Activated naive CD4-positive, alpha-beta T cell treated with Interleukin-2 at 50 U/mL for 16 hours (primary cell): Measurements from ENCODE around the gene SPACDR.
A peak's percentile ranks its signal among the peaks of the same experiment; 100 is the strongest.
"Not testable (repeated sequence)": the region's sequence is repeated elsewhere in the genome, so short reads cannot be mapped to it uniquely, and the experiment has no call there.

Experiments used
- DNase-seq: peaks from one replicate; pipeline ENCODE4 v3.0.0-alpha.2; 2020

SPACDR gene

DNA sequence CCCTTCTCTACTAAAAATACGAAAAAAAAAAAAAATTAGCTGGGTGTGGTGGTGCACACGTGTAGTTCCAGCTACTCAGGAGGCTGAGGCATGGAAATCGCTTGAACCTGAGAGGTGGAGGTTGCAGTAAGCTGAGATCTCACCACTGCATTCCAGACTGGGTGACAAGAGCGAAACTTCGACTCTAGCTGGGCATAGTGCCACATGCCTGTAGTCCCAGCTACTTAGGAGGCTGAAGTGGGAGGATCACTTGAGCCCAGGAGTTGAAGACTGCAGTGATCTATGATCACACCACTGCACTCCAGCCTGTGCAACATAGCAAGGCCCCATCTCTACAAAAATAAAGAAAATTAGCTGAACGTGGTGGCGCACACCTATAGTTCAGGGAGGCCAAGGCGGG lies 1.2 kb upstream of the SPACDR start:
- no peak for DNase-seq

DNA sequence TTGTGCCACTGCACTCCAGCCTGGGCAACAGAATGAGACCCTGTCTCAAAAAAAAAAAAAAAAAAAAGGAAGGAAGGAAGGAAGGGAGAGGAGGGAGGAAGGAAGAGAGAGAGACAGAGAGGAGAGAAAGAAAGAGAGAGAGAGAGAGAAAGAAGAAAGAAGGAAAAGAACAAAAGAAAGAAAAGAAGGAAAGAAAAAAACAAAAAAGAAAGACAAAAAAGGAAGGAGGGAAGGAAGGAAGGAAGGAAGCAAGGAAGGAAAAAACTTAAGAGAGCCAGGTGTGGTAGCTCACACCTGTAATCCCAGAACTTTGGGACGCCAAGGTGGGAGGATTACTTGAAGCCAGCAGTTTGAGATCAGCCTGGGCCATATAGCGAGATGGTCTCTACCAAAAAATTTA lies 731 bp upstream of the SPACDR start:
- no peak for DNase-seq

DNA sequence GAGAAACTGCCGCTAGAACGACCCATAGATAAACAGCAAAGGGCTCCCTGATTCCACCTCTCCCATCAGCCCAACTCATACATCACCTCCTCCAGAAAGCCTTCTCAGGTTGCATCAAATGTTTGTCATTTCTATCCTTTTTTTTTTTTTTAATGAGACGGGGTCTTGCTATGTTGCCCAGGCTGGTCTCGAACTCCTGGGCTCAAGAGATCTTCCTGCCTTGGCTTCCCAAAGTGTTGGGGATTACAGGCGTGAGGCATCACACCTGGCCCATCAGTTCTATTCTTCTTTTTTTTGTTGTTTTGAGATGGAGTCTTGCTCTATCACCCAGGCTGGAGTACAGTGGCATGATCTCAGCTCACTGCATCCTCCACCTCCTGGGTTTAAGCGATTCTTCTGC lies 7.0 kb downstream of the SPACDR start:
- no peak for DNase-seq

DNA sequence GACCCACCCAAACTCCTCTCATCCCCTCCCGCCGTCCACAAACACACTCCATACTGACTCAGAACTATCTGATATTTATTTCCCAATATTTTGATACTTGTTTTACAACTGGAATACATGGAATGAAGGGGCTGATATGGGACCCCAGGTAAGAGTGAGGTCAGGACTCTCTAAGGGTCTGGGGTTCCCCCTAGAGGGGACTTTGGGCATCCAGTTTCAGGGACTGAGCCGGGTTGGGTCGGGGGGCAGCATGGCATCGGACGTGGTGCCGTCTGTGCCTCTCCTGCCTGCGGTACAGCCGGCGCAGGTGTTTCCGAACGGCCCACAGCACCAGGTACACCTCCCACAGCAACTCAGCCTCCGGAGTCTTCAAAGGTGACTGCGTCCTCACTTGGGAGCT lies 7.5 kb downstream of the SPACDR start:
- DNase-seq = no peak

DNA sequence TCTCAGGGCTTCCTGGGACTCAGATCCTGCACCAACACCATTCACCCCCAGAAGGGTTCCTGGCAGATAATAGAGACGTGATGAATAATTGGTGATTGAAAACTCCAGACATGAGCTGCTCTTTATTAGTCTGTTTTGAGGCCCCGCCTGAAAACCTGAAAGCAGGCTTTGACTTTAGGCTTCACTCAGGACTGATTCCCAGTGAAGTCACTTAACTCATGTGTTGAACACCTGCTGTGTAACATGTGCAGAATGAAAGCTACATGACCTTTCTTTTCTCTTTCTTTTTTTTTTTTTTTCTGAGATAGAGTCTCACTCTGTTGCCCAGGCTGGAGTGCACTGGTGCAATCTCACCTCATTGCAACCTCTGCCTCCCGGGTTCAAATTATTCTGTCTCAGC lies 8.9 kb downstream of the SPACDR start:
- no peak for DNase-seq

DNA sequence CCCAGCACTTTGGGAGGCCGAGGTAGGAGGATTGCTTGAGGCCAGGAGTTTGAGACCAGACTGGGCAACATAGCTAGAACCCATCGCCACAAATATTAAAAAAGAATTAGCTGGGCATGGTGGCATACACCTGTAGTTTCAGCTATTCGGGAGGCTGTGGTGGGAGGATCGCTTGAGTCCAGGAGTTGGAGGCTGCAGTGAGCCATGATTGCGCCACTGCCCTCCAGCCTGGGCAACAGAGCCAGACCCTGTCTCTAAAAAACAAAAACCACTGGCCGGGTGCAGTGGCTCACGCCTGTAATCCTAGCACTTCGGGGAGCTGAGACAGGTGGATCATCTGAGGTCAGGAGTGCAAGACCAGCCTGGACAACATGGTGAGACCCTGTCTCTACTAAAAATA lies 10.2 kb downstream of the SPACDR start:
- not testable (repeated sequence) for DNase-seq

DNA sequence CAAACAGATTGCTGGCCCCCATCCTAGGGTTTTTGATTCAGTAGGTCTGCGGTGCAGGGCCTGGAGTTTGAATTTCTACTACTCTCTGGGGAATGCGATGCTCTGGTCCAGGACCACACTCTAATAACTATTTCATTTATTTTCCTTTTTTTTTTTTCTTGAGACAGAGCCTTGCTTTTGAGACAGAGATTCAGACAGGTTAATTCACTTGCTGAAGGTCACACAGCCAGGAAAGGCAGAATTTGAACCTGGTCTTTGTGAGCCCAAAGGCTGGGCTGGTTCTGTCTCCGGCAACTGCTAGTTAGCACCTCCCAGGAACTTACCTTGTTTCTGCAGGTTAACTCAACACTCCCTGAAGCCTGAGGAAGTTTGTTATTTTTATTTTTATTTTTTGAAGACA lies 11.5 kb downstream of the SPACDR start:
- DNase-seq = no peak

DNA sequence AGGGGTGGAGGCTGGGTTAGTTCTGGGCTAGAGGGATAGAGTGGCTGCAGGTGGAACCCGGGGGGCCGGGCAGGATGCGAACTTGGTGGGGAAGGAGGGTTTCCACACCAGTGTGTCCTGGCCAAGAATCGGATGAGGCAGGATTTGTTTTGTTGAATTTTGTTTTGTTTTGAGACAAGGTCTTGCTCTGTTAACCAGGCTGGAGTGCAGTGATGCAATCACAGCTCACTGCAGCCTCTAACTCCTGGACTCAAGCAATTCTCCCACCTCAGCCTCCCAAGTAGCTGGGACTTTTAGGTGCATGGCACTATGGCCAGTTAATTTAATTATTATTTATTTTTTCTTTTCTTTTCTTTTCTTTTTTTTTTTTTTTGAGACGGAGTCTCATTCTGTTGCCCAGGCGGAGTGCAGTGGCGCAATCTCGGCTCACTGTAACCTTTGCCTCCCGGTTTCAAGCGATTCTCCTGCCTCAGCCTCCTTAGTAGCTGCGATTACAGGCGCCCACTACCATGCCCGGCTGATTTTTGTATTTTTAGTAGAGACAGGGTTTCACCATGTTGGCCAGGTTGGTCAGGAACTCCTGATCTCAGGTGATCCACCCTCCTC lies 14.8 kb downstream of the SPACDR start:
- no peak for DNase-seq

DNA sequence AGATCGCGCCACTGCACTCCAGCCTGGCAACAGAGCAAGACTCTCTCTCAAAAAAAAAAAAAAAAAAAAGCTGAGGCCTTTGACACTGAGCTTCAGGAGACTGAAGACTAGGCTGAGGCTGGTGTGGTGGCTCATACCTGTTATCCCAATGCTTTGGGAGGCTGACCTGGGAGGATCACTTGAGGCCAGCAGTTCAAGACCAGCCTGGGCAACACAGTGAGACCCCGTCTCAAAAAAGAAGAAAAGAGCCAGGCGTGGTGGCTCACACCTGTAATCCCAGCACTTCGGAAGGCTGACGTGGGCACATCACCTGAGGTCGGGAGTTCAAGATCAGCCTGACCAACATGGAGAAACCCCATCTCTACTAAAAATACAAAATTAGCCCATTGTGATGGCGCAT lies 16.7 kb downstream of the SPACDR start:
- DNase-seq = not testable (repeated sequence)

DNA sequence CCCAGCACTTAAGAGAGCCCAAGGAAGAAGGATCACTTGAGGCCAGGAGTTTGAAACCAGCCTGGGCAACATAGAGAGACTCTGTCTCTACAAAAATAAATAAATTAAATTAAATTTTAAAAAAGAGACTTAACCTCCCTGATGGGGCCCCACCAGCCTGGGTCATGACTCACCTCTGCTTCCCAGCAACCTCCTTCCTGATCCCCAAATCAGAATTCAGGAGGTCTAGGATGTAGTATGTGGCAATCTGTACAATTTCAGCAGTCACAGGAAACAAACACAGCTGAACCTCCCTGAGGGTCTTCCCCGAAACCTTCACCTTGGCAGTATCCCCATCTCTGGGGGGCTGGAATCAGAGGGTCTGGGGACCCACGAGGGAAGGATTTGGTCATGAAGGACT lies 18.0 kb downstream of the SPACDR start:
- DNase-seq = no peak

DNA sequence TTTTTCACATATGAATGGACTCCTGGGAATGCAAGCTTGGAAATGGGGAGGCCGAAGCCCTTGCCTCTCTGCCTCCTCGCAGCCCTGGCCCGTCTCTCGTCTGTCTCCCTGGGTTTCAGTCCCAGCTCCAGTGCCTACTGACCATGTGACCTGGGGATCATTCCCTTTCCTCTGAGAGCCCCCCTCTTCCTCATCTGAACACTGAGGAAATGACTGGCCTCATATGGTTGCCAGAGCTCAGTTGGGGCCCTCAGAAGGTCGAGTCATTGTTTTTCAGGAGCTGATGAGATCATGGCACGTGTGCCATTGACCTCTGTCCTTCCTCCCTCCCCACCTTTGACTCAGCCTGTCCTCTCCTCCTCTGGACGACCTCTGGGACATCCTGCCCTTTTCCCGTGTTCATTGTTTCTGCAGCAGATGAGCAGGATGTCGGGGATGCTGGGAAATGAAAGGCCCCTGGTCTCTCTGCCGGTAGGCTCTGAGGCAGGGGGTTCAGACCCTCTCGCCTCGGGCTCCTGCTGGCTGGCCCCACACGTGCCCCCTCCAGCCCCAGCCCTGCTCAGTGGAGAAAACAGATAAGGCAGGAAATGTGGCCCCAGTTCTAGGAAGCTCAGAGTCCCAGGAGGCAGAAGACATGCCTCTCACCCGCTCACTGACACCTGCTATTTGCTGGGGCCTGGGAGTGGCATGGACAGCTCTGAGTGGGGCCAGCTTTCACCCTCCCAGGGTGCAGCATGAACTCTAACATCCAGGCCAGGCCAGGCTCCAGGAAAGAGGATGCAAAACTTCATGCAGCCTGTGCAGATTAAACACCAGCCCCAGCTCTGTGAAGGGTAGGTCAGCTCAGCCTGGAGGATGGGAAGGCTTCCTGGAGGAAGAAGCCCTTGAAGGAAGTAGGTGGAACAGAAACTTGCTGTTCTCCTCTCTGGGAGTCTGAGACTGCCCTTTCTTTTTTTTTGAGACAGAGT lies 19.5 kb downstream of the SPACDR start:
- DNase-seq = no peak

DNA sequence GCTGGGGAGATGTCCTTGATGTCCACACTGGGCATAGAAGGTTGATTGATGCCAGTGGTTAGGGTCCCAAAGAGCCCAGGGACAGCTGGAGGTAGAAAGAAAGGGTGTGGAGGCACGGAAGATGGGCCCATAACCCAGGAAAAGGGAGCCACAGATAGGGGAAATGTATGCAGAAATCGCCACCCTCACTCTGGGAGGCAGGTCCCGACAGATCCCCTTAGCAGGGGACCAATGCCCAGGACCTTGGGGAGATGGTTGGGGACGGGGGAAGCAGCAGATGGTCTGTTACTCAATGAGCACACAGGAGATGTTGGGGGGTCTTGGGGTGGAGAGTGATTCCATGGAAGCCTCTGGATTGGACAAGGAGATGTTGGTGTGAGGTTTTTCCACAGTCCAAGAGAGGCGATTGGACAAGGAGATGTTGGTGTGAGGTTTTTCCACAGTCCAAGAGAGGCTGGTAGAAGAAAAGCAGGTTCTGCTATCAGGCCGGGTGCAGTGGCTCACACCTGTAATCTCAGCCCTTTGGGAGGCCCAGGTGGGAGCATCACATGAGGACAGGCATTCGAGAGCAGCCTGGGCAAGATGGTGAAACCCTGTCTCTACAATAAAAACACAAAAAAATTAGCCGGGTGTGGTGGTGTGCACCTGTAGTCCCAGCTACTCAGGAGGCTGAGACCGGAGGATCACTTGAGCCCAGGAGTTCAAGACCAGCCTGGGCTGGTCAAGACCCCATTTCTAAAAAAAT lies 20.8 kb downstream of the SPACDR start:
- DNase-seq = no peak

DNA sequence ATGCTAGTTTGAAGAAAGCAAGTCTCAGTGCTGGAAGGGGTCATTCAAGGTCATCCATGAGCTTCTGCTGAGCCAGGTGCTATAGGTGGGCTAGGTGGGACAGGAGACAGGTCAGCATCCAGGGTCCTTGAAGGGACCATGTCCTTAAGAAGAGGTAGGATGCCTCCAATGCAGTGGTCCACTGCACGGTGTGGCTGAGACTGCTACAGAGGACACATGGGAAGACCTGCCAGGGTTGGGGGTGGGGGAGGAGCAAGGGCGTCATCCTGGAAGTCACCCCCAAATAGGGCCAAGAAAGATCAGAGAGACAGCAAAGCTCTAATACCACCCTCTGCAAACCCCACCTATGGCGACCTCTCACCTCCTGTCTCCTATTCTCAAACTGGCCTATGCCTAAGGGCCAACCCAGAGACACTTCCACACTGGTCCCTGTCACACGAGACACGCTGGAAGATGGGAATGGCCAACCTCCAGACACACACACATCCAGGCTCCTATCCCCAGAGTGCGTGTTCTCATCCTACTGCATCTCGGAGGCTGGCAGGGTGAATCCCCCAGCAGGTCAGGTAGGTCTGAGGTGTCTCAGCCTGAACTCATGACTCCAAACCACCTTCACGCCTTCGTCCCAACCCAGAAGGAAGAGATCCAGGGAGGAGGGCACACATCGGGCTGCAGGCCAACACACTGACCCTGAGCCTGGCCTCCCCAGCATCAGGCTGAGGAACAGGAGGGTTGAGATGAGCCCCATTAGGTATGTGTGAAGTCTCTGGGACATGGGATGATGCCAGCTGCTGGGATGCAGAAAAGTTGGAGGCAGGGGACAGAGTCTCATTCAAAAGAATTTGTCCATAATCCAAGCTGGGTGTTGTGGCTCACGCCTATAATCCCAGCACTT lies 22.2 kb downstream of the SPACDR start:
- no peak for DNase-seq

DNA sequence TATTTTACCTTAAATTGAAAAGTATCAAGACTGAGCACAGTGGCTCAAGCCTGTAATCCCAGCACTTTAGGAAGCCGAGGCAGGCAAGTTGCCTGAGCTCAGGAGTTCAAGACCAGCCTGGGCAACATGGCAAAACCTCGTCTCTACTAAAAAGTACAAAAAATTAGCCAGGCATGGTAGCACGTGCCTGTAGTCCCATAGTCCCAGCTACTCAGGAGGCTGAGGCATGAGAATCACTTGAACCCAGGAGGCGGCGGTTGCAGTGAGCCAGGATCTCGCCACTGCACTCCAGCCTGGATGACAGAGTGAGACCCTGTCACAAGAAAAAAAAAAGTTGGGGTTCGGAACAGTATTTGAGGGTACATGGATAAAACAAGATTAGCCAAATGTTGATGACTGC lies 24.8 kb downstream of the SPACDR start:
- DNase-seq = not testable (repeated sequence)

DNA sequence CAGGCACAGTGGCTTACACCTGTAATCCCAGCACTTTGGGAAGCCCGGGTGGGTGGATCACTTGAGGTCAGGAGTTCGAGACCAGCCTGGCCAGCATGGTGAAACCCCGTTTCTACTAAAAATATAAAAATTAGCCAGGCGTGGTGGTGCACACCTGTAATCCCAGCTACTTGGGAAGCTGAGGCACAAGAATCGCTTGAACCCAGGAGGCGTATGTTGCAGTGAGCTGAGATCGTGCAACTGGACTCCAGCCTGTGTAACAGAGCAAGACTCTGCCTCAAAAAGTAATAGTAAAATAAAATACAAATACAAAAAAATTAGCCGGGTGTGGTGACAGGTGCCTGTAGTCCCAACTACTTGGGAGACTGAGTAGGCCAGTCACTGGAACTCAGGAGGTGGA lies 25.3 kb downstream of the SPACDR start:
- not testable (repeated sequence) for DNase-seq

DNA sequence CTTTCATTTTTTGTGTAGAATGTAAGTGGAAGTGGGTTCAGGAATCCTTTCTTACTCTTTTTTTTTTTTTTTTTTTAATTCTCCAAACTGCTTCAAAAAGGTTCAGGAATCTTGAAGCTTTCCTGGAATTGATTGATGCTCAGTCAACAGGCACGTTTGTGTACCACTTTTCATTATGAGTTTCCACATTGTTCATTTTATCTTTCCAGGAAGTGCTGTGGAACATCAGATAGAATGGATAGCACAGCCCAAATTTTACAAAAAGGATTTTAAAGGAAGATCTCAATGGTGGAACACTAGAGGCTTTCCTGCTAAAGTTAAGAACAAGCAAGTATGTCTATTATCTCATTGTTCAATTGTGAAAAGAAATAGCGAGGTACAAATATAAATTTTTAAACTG lies 25.9 kb downstream of the SPACDR start:
- DNase-seq = no peak

DNA sequence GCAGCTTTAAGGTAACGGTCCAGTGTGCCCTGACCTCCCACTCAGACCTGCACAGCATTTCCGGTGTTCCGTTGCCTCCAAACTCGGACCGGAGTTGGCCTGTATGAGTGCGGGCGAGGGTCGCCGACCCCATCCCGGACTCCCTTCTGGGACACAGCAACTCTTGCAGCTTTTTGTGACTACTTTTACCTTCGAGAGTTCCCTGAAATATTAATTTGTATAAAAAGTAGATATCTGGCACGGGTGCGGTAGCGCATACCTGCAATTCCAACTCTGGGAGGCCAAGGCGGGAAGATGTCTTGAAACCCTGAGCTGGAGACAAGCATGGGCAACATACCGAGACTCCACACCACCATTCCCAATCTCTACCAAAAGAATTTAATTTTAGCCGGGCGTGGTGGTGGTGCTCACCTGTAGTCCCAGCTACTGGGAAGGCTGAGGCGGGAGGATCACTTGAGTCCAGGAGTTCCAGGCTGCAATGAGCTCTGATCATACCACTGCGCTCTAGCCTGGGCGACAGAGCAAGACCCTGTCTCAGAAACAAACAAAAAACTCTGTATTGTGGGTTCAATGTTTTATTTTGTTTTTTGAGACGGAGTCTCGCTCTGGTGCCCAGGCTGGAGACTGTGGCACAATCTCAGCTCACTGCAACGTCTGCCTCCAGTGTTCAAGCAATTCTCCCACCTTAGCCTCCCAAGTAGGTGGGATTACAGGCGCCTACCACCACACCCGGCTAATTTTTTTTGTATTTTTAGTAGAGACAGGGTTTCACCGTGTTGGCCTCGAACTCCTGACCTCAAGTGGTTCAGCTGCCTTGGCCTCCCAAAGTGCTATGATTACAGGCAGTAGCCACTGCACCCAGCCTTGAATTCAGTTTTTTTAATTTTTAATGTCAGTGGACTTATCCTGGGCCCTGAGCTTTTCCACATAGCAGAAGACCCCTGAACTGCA lies 26.6 kb downstream of the SPACDR start:
- DNase-seq = no peak

DNA sequence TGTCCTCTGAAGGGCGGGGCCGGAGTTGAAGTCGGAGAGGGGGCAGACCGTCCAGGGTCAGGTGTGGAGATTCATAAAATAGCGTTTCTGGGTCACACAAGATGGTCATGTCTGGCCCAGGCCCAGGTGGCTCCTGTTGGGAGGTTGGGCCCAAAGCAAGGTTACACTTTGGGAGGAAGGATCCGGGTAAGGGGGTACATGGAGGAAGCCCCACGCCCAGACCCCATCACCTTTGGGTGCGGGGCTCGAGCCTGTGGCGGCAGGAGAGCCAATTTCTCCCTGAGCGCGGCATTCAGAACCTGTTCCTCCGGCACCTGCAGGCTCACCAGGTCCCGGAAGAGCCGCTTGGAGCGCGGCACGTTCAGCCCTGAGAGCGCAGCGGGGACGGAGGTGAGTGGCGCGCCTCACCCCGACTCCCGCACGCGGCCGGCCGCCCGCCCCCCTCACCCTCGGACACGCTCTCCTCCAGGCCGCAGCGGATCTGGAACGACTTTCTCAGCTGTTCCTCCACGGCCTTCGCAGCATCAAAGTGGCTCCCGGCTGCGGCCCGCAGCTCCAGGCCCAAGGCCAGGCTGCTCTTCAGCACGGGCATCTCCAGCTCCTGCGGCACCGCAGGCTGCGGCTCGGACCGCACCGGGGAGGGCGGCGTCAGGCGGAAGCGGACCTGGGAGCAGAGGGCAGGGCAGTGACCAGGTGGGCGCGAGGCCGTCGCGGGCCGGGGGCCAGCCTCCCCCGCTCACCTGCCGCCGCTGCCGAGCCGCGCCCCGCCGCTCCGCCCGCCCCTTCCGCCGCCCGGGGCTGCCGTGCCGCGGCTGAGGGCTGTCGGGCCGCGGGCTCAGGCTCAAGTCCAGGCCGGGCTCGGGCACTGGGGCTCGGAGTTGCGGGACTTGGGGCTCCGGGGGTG lies 28.4 kb downstream of the SPACDR start:
- DNase-seq = peak; percentile 55

DNA sequence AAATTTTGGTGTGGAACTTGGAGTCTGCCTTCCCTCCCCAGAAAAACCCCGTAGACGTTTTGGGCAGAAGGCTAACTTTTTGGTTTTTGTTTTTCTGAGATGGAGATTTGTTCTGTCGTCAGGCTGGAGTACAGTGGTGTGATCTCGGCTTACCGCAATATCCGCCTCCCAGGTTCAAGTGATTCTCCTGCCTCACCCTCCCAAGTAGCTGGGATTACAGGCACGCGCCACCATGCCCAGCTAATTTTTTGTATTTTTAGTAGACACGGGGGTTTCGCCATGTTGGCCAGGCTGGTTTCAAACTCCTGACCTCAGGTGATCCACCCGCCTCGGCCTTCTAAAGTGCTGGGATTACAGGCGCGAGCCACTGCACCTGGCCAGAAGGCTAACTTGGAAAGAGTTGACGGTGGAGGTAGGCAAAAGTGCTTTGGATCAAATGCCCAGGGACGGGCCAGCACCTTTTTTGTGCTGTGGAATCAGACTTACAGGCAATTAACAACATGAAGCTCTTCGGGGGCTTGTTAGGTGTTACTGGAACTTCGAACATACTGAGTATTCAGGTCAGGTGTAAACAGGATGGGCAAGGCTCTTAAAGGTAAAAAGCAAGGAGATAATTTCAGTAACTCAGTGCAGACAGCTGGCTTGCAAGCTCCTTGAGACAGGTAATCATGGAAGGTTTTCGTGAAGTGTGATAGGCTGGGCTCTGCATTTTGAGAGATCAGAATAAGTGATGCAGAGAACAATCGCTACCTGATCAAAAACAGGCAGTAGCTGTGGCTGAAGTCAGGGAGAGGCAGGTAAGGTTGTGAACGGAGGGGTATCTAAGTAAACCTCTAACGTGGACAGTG lies 29.5 kb downstream of the SPACDR start:
- DNase-seq = no peak
